IPS-20b (cell line): ENCODE measurements around the gene LSR.

Source experiments
- H3K27ac ChIP-seq: one replicate; pipeline ENCODE4 v1.5.1; 2013; ENCODE audit warnings: low read length
- H3K27me3 ChIP-seq: 2 replicates; pipeline ENCODE4 v1.6.1; 2013; ENCODE audit warnings: mild to moderate bottlenecking, low read length, inconsistent platforms; ENCODE audit not compliant: insufficient read depth
- H3K36me3 ChIP-seq: 2 replicates; pipeline ENCODE4 v1.6.1; 2013; ENCODE audit warnings: low read depth, mild to moderate bottlenecking, inconsistent platforms, low read length, moderate library complexity; ENCODE audit not compliant: insufficient read depth
- H3K4me1 ChIP-seq: 2 replicates; pipeline ENCODE4 v1.6.1; 2013; ENCODE audit warnings: mild to moderate bottlenecking, control low read depth, inconsistent platforms, low read length, moderate library complexity; ENCODE audit not compliant: insufficient read depth
- H3K4me3 ChIP-seq: 2 replicates; pipeline ENCODE4 v1.5.1; 2013; ENCODE audit warnings: mild to moderate bottlenecking, low read length, inconsistent platforms
- H3K9ac ChIP-seq: 2 replicates; pipeline ENCODE4 v1.6.1; 2013; ENCODE audit warnings: low read depth, mild to moderate bottlenecking, inconsistent platforms, low read length, moderate library complexity
- H3K9me3 ChIP-seq: 2 replicates; pipeline ENCODE4 v1.6.1; 2013; ENCODE audit warnings: mild to moderate bottlenecking, low read depth, low read length, inconsistent platforms; ENCODE audit not compliant: insufficient read depth

LSR gene

GRCh38 chr19:35254341-35255297 is 5.8 kb downstream of the LSR start:
- H3K36me3 ChIP-seq, result peaks cover 83% of the 10 kb centered on the region
- no peaks in the 10 kb centered on the region for H3K27me3 ChIP-seq
- no peak overlapping the region for H3K4me3 ChIP-seq
- H3K9me3 ChIP-seq, result no peaks in the 10 kb centered on the region
- no peak overlapping the region for H3K27ac ChIP-seq
- no peak overlapping the region for H3K9ac ChIP-seq
- peaks cover 11% of the 10 kb centered on the region for H3K4me1 ChIP-seq

DNA sequence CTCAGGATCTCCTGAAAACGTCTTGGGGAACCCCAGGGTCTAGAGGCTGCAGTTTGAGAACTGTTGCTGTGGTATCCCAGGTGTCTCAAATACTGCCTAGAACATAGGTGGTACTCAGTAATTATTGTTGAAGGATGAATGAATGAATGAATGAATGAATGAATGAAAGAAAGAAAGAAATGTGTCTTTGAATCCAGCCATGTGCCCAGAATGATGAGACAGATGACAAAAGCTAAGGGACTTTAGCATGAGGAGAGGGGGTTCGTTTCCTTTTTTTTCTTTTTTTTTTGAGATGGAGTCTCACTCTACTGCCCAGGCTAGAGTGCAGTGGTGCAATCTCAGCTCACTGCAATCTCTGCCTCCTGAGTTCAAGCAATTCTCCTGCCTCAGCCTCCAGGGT is 7.8 kb downstream of the LSR start:
- H3K27ac ChIP-seq, result no peak overlapping the region
- no peaks in the 10 kb centered on the region for H3K27me3 ChIP-seq
- peaks cover 83% of the 10 kb centered on the region for H3K36me3 ChIP-seq

DNA sequence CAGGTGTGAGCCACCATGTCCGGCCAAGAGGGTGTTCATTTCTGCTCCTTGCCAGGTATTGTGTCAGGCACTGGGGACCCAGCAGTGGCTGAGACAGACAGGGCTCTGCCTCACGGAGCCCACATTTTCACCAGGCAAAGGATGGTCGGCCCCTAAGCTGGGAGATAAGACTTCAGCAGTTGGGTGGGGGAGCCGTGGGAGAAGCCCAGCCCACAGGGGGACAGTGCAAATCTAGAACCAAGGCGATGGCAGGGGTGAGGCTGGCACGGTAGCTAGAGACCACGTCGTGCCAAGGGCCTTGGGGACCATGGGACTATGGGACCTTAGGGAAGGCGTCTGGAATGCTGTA is 8.3 kb downstream of the LSR start:
- no peak overlapping the region for H3K27ac ChIP-seq
- no peaks in the 10 kb centered on the region for H3K27me3 ChIP-seq
- no peaks in the 10 kb centered on the region for H3K9me3 ChIP-seq
- no peak overlapping the region for H3K9ac ChIP-seq
- H3K36me3 ChIP-seq, result peaks cover 85% of the 10 kb centered on the region
- no peak overlapping the region for H3K4me3 ChIP-seq
- H3K4me1 ChIP-seq, result peaks cover 7% of the 10 kb centered on the region; the same call in 1 of the 2 replicates

More for the DNA sequence above, 7.8 kb downstream of the LSR start:
- Histone ChIP-seq H3K4me3 (no peak overlapping the region), H3K4me1 (peaks cover 7% of the 10 kb centered on the region; the same call in 1 of the 2 replicates), H3K9me3 (no peaks in the 10 kb centered on the region), H3K9ac (no peak overlapping the region)

- Histone ChIP-seq H3K4me1 (no peaks in the 10 kb centered on the region; the same call in 1 of the 2 replicates), H3K36me3 (peaks cover 94% of the 10 kb centered on the region), H3K27ac (no peak overlapping the region), H3K4me3 (no peak overlapping the region), H3K9ac (no peak overlapping the region), H3K27me3 (no peaks in the 10 kb centered on the region), H3K9me3 (no peaks in the 10 kb centered on the region)
These were observed 12.0 kb downstream of the LSR start for GRCh38 chr19:35260694-35261304.

DNA sequence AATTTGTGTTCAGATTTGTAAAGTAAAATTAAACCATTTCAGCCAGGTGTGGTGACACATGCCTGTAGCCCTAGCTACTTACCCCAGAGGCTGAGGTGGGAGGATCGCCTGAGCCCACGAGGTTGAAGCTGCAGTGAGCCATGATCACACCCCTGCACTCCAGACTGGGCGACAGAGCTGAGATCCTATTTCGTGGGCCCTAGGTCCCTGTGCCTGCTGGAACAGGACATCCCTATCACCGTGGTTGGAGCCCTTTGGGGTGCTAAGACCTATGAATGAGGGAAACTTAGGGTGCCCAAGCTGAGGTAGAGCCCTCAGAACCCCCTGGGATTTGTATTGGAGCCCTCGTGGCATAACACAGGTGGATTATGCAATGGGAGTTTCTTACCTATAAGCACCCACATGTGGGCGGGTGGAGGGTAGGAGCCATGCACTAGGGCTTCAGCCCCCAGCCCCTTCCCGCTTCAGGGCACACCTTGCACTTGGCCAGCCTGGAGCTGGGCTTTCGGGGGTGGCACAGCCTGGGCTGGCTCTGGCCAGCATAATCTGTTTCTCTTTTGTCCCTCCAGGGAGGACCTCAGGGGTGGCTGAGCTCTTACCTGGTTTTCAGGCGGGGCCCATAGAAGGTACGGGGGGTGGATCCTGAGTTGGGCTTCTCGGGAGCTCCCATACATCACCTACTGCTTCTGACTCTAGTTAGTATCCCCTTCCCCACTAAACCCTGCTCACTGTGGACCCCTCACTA is 12.7 kb downstream of the LSR start:
- H3K9ac ChIP-seq, result no peak overlapping the region
- H3K4me3 ChIP-seq, result no peak overlapping the region
- H3K4me1 ChIP-seq, result no peaks in the 10 kb centered on the region; the same call in 1 of the 2 replicates
- no peak overlapping the region for H3K27ac ChIP-seq
- no peaks in the 10 kb centered on the region for H3K9me3 ChIP-seq
- no peaks in the 10 kb centered on the region for H3K27me3 ChIP-seq
- peaks cover 94% of the 10 kb centered on the region for H3K36me3 ChIP-seq

DNA sequence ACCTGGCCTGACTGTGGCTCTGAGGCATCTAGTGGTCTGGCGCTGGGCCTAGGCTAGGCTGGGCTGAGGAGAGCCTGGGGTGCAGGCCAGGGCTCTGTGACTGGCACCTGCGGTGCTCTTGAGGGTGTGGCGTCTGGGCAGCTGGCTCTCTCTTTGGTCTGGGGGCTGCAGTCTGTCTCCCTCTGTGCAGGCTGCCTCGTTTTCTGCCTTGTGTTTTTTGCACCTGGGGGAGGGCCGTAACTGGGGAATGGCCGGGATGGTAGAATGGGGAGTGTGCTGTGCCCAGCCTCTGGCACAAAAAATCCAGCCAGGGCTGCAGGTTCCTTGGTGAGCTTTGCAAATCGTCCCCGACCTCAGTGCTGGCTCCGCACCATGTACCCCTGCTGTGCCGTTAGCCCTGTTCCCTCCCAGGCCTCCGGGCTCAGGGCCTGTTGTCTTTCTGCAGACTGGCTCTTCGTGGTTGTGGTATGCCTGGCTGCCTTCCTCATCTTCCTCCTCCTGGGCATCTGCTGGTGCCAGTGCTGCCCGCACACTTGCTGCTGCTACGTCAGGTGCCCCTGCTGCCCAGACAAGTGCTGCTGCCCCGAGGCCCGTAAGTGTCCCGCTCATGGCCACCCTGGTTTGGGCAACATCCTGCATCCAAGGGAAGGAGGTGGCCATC is 13.4 kb downstream of the LSR start:
- no peak overlapping the region for H3K27ac ChIP-seq
- no peaks in the 10 kb centered on the region for H3K9me3 ChIP-seq
- H3K4me3 ChIP-seq, result no peak overlapping the region
- H3K9ac ChIP-seq, result no peak overlapping the region
- H3K36me3 ChIP-seq, result peaks cover 89% of the 10 kb centered on the region
- no peaks in the 10 kb centered on the region for H3K27me3 ChIP-seq
- H3K4me1 ChIP-seq, result no peaks in the 10 kb centered on the region; the same call in 1 of the 2 replicates

DNA sequence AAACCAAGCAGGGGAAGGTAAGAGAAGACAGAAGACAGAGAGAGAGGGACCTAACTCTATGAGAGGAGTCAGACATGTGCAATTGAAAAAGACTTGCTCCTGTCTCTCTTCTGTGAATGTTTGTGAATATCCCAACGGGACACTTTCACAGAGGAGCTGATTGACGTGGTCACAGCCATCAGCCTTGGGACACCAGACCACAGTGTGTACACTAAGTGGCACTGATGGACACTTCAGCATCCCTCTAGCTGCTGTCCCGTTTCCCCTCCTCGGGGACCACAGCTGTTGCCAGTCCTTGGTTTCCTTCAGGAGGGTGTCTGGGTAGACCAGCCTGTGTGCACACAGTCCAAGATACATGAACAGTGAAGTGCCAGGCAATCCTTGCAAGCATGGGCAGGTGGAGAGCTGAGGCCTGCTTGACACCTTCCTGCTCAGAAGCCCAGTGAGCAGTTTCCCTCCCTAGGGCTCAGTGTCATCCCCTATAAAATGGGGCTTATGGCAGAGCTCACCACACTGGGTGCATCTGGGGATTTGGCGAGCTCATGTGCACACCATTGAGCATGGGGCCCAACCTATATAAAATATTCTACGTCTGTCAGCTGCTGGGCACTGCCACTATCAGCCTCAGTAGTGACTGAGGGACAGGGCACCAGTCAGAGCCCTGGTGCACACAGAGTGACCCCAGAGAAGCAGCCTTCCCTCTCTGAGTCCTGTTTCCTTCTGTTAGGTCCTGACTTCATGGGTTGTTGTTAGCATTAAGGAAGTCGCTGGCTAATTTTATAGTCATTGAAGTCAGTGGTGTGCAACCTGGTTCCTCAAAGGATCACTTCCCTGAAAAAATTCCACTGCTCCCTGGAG is 15.7 kb downstream of the LSR start:
- H3K36me3 ChIP-seq, result peaks cover 69% of the 10 kb centered on the region
- no peaks in the 10 kb centered on the region for H3K27me3 ChIP-seq
- no peak overlapping the region for H3K27ac ChIP-seq
- H3K4me1 ChIP-seq, result no peaks in the 10 kb centered on the region; the same call in 1 of the 2 replicates
- no peak overlapping the region for H3K4me3 ChIP-seq
- no peaks in the 10 kb centered on the region for H3K9me3 ChIP-seq
- no peak overlapping the region for H3K9ac ChIP-seq

- no peak overlapping the region for H3K4me3 ChIP-seq
- H3K4me1 ChIP-seq, result peaks cover 5% of the 10 kb centered on the region
- H3K9ac ChIP-seq, result no peak overlapping the region
- no peaks in the 10 kb centered on the region for H3K27me3 ChIP-seq
- peaks cover 67% of the 10 kb centered on the region for H3K36me3 ChIP-seq
- no peaks in the 10 kb centered on the region for H3K9me3 ChIP-seq
- H3K27ac ChIP-seq, result no peak overlapping the region
These were observed 16.5 kb downstream of the LSR start for GRCh38 chr19:35265126-35265899.

GRCh38 chr19:35265900-35266519 is 17.2 kb downstream of the LSR start:
- H3K27ac ChIP-seq, result no peak overlapping the region
- no peaks in the 10 kb centered on the region for H3K9me3 ChIP-seq
- H3K27me3 ChIP-seq, result no peaks in the 10 kb centered on the region
- H3K4me1 ChIP-seq, result peaks cover 5% of the 10 kb centered on the region
- H3K9ac ChIP-seq, result no peak overlapping the region
- H3K36me3 ChIP-seq, result peaks cover 67% of the 10 kb centered on the region
- no peak overlapping the region for H3K4me3 ChIP-seq
